Measurements from ENCODE around the gene TBC1D22A.

GRCh38 chr22:46974631-46975585, 212.5 kb downstream of the TBC1D22A start:
- TF ChIP-seq, protein P1, sequence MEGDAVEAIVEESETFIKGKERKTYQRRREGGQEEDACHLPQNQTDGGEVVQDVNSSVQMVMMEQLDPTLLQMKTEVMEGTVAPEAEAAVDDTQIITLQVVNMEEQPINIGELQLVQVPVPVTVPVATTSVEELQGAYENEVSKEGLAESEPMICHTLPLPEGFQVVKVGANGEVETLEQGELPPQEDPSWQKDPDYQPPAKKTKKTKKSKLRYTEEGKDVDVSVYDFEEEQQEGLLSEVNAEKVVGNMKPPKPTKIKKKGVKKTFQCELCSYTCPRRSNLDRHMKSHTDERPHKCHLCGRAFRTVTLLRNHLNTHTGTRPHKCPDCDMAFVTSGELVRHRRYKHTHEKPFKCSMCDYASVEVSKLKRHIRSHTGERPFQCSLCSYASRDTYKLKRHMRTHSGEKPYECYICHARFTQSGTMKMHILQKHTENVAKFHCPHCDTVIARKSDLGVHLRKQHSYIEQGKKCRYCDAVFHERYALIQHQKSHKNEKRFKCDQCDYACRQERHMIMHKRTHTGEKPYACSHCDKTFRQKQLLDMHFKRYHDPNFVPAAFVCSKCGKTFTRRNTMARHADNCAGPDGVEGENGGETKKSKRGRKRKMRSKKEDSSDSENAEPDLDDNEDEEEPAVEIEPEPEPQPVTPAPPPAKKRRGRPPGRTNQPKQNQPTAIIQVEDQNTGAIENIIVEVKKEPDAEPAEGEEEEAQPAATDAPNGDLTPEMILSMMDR (IDR thresholded peaks at IDR 0.05) = no peak
- no peak for TF ChIP-seq POLR2A (IDR thresholded peaks at IDR 0.05)

All from heart left ventricle (tissue), 13 donors.